GM12875 (cell line): ENCODE measurements around the gene RNF38.
"Not testable (repeated sequence)": the region's sequence is repeated elsewhere in the genome, so short reads cannot be mapped to it uniquely, and the experiment has no call there.

Experiments used
- H3K4me3 ChIP-seq: one replicate; pipeline ENCODE4 v1.5.1; 2011; ENCODE audit warnings: low read depth, low read length, control low read depth
- TF ChIP-seq, protein P1 (sequence below): IDR thresholded peaks from 2 replicates; pipeline ENCODE4 v1.5.1; 2011; ENCODE audit warnings: low read depth, mild to moderate bottlenecking, control low read depth, inconsistent platforms, low read length, moderate library complexity, borderline replicate concordance; ENCODE audit not compliant: insufficient read depth

The RNF38 gene

DNA sequence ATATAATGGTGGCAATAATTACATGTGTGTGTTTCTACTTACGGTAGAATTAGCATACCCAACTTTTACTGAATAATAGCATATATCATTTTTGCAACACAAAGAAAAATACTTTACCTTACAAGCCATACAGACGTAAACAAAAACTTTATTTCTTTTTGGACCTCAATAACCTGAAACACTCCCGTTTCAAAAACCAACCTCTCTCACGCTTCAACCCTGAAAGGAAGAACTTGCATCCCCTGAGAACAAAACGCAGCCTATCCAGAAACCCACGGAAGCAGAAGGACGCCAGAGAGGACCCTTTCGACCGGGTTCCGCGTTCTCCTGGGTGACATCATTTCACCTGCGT is at the start of gene RNF38:
TSS of gene RNF38 (minus strand) at position 290 of the 352 bp plus-strand sequence. CDS start at position 129, 161 bp downstream.
- TF ChIP-seq, protein P1, sequence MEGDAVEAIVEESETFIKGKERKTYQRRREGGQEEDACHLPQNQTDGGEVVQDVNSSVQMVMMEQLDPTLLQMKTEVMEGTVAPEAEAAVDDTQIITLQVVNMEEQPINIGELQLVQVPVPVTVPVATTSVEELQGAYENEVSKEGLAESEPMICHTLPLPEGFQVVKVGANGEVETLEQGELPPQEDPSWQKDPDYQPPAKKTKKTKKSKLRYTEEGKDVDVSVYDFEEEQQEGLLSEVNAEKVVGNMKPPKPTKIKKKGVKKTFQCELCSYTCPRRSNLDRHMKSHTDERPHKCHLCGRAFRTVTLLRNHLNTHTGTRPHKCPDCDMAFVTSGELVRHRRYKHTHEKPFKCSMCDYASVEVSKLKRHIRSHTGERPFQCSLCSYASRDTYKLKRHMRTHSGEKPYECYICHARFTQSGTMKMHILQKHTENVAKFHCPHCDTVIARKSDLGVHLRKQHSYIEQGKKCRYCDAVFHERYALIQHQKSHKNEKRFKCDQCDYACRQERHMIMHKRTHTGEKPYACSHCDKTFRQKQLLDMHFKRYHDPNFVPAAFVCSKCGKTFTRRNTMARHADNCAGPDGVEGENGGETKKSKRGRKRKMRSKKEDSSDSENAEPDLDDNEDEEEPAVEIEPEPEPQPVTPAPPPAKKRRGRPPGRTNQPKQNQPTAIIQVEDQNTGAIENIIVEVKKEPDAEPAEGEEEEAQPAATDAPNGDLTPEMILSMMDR = no peak
- peak within 1 kb of the TSS; percentile 83 for H3K4me3 ChIP-seq

DNA sequence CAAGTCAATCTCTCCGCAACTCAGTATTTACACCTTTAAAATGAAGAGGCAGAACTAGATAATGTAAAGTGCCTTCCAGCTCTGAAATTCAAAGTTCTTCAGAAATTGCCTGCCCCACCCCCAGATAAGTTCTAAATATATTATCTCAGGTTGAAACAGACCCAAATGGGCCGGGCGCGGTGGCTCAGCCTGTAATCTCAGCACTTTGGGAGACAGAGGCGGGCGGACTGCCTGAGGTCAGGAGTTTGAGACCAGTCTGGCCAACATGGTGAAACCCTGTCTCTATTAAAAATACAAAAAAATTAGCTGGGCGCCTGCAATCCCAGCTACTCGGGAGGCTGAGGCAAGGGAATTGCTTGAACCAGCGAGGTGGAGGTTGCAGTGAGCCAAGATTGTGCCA is 48.5 kb upstream of the RNF38 start:
- not testable (repeated sequence) for H3K4me3 ChIP-seq

DNA sequence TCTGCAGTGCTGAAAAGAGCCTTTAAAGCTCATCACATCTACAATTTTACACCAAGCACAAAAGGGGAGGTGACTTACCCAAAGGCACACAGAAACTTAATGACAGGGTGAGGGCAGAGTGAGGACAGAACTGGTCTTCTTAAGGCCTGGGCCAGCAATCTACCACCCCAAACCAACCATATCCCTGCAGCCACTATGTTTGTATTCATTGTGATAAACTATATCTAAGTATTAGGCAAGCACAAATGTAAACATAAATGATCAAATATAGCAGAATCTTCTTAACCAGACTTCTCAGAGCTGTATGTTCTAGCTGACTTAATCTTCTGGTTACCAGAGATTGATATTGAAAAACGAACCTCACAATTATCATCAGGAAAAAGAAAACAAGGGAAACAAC is 47.9 kb upstream of the RNF38 start:
- TF ChIP-seq, protein P1 = no peak
- H3K4me3 ChIP-seq = no peak overlapping the region

DNA sequence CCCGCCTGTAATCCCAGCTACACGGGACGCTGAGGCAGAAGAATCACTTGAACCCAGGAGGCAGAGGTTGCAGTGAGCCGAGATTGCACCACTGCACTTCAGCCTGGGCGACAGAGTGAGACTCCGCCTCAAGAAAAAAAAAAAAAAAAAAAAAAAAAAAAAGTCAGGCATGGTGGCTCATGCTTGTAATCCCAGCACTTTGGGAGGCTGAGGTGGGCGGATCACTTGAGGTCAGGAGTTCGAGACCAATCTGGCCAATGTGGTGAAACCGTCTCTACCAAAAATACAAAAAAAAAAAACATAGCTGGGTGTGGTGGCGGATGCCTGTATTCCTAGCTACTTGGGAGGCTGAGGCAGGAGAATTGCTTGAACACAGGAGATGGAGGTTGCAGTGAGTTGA is 46.6 kb upstream of the RNF38 start:
- H3K4me3 ChIP-seq = not testable (repeated sequence)

DNA sequence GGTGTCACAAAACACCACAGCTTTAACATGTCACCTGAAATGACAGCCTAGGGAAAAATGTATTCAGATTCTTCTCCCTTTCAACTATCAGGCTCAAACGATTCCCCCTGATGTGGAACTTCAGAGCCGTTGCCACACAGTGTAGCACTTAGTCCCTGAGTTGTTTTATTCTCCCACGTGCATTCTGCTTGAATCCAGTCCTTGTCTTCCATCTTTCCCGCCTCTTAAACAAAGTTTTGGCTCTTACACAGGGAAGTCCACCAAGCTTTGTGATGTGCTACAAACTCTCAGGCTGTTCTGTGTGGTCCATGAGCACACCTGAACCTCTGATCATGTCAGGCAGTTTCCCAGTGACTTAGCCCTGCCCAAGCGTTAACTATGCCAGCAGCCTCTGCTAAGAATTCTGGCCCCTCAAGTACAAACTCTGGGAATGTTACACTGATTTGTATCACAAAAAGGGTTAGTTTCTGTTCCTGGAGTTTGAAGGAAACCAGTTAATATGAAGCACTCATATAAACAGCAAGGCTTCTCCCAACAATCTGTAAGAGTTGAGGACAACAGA is 45.8 kb upstream of the RNF38 start:
- TF ChIP-seq, protein P1 = no peak
- H3K4me3 ChIP-seq = no peak overlapping the region

DNA sequence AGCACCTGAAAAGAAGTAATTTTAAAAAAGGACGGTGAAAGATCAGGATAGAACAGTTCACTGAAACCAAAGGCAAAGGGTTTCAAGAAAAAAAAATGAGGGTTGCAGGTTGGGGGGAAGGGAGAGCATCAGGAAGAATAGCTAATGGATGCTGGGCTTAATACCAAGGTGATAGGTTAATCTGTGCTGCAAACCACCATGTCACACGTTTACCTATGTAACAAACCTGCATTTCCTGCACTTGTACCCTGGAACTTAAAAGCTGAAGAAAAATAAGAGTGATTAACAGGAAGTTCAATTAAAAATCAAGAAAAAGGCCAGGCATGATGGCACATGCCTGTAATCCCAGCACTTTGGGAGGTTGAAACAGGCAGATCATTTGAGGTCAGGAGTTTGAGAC is 44.1 kb upstream of the RNF38 start:
- TF ChIP-seq, protein P1 = no peak
- H3K4me3 ChIP-seq = no peak overlapping the region

DNA sequence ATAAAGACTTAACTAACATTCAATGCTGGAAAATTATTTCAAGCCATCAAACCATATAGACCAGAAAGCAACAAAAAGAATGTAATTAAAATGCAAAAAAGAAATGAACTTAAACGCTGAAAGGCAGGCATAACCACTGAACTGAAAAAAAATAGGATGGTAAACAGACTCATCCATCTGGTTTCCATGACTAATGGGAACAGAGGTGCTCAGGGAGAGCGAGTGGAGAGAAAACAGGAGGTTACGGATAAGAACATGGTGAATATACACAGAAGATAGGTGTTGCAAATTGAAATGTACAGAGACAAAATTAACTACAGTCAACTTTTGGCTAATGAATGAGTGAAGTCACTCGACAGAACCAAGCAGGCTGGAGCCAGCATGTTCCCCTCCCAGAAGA is 43.5 kb upstream of the RNF38 start:
- TF ChIP-seq, protein P1 = no peak
- no peak overlapping the region for H3K4me3 ChIP-seq

DNA sequence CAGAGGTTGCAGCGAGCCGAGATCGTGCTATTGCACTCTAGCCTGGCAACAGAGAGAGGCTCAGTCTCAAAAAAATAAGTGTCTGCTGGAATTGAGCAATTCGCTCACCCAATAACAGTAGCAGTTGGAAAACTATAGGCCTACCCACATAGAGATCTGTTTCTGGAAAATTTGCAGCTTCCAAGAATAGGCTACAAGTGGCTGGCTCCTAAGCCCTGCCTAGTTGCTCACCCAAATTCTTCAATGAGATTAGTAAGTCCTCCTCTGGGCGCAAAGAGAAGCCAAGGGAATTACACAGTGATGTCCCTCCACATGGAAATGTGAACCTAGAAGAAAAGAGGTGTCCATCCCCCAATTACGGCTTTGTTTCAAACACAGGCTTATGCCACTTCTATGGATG is 42.6 kb upstream of the RNF38 start:
- TF ChIP-seq, protein P1 = no peak
- H3K4me3 ChIP-seq = no peak overlapping the region
